Neural progenitor cell (in vitro differentiated cells): ENCODE results near the gene MRNIP. TPM values are rescaled to one million over a fixed set of nuclear protein-coding genes. Genes with fewer than 3 reads are reported as not detected.
"Not testable (repeated sequence)": the region's sequence is repeated elsewhere in the genome, so short reads cannot be mapped to it uniquely, and the experiment has no call there.

Source experiments
- DNase-seq: peaks from one replicate; pipeline ENCODE4 v3.0.0-alpha.2; 2016; ENCODE audit warnings: low spot score
- H2AFZ ChIP-seq: fragments of 200-600 bp; sonication (generic); replicated peaks from 2 replicates; pipeline ENCODE4 v1.6.1; 2016; ENCODE audit warnings: antibody characterized with exemption
- H3F3A ChIP-seq: fragments of 200-600 bp; sonication (generic); 2 replicates; pipeline ENCODE4 v1.6.1; 2016; ENCODE audit warnings: antibody characterized with exemption, low read depth
- H3K27ac ChIP-seq: fragments of 200-600 bp; sonication (generic); 2 replicates; pipeline ENCODE4 v1.5.1; 2016; ENCODE audit warnings: mild to moderate bottlenecking
- H3K27me3 ChIP-seq: fragments of 200-600 bp; sonication (generic); 2 replicates; pipeline ENCODE4 v1.6.1; 2016; ENCODE audit warnings: mild to moderate bottlenecking, moderate library complexity
- H3K36me3 ChIP-seq: fragments of 200-600 bp; sonication (generic); 2 replicates; pipeline ENCODE4 v1.5.1; 2016
- H3K4me1 ChIP-seq: fragments of 200-600 bp; sonication (generic); 2 replicates; pipeline ENCODE4 v1.6.1; 2016; ENCODE audit warnings: mixed run types
- H3K4me2 ChIP-seq: fragments of 200-600 bp; sonication (generic); 2 replicates; pipeline ENCODE4 v1.6.1; 2016
- H3K4me3 ChIP-seq: fragments of 200-600 bp; sonication (generic); 2 replicates; pipeline ENCODE4 v1.5.1; 2016
- H3K79me2 ChIP-seq: fragments of 200-600 bp; sonication (generic); 2 replicates; pipeline ENCODE4 v1.6.1; 2016; ENCODE audit warnings: low read depth
- H3K9ac ChIP-seq: fragments of 200-600 bp; sonication (generic); 2 replicates; pipeline ENCODE4 v1.6.1; 2016
- H3K9me3 ChIP-seq: fragments of 200-600 bp; sonication (generic); 2 replicates; pipeline ENCODE4 v1.5.1; 2016; ENCODE audit warnings: low read depth
- H4K20me1 ChIP-seq: fragments of 200-600 bp; sonication (generic); 2 replicates; pipeline ENCODE4 v1.6.1; 2016; ENCODE audit warnings: low read depth
- H3K27ac Mint-ChIP-seq: 3 replicates; pipeline ENCODE4 v1.8.0; 2021; ENCODE audit warnings: mixed read lengths
- H3K27me3 Mint-ChIP-seq: 2 replicates; pipeline ENCODE4 v1.8.0; 2022; ENCODE audit warnings: low read depth, mild to moderate bottlenecking, inconsistent platforms, moderate library complexity, mixed read lengths; ENCODE audit not compliant: insufficient read depth
- H3K36me3 Mint-ChIP-seq: 3 replicates; pipeline ENCODE4 v1.8.0; 2021; ENCODE audit warnings: mixed read lengths
- H3K4me1 Mint-ChIP-seq: 3 replicates; pipeline ENCODE4 v1.8.0; 2021; ENCODE audit warnings: mixed read lengths
- H3K4me3 Mint-ChIP-seq: 3 replicates; pipeline ENCODE4 v1.8.0; 2021; ENCODE audit warnings: mild to moderate bottlenecking, moderate library complexity, mixed read lengths
- H3K9me3 Mint-ChIP-seq: 3 replicates; pipeline ENCODE4 v1.8.0; 2020; ENCODE audit warnings: mixed read lengths
- CTCF ChIP-seq: fragments of 200-600 bp; sonication (generic); IDR thresholded peaks from 2 replicates; pipeline ENCODE4 v1.5.1; 2017; ENCODE audit warnings: antibody characterized with exemption, mild to moderate bottlenecking
- EZH2 ChIP-seq: fragments of 200-600 bp; sonication (generic); IDR thresholded peaks from 2 replicates; pipeline ENCODE4 v1.6.1; 2017; ENCODE audit warnings: antibody characterized with exemption, mild to moderate bottlenecking, moderate library complexity
- EZH2phosphoT487 ChIP-seq: fragments of 200-600 bp; sonication (generic); IDR thresholded peaks from 2 replicates; pipeline ENCODE4 v1.6.1; 2017; ENCODE audit warnings: antibody characterized with exemption
- total RNA-seq: library from RNA; depleted of rRNA; stranded (reverse); fragments of >200 nt; gene quantifications from 2 replicates; pipeline ENCODE4 v1.2.3, GENCODE V29; 2015; ENCODE audit warnings: low replicate concordance

MRNIP gene
- total RNA-seq, 1 donor from 2014 or later = 68.5 TPM

GRCh38 chr5:179793468-179794139, 65.0 kb downstream of the MRNIP start, which contains the start of gene LTC4S:
Gene LTC4S (plus strand): TSS chr5:179793986. CDS start chr5:179794081, 95 bp downstream.
- no peak within 1 kb of the TSS for H3K9ac ChIP-seq
- Mint-ChIP-seq H3K4me1 (peaks cover 3% of the 10 kb centered on the region), H3K4me3 (peak within 1 kb of the TSS; percentile 80), H3K9me3 (peaks cover 2% of the 10 kb centered on the region), H3K27me3 (peaks cover 20% of the 10 kb centered on the region), H3K36me3 (peaks cover 8% of the 10 kb centered on the region), H3K27ac (no peak within 1 kb of the TSS)
- no peak within 1 kb of the TSS for H3K4me3 ChIP-seq
- no peak for TF ChIP-seq CTCF
- TF ChIP-seq EZH2 = no peak
- no peak for TF ChIP-seq EZH2phosphoT487
- H4K20me1 ChIP-seq = peaks cover 13% of the 10 kb centered on the region
- no peaks in the 10 kb centered on the region for H3K9me3 ChIP-seq
- H3K27ac ChIP-seq = no peak within 1 kb of the TSS
- H3K4me1 ChIP-seq = no peaks in the 10 kb centered on the region
- DNase-seq = no peak
- H2AFZ ChIP-seq = no peak within 1 kb of the TSS
- H3K4me2 ChIP-seq = no peak within 1 kb of the TSS
- H3F3A ChIP-seq = peaks cover 21% of the 10 kb centered on the region
- no peaks in the 10 kb centered on the region for H3K36me3 ChIP-seq
- peaks cover 20% of the 10 kb centered on the region for H3K27me3 ChIP-seq
- no peaks in the 10 kb centered on the region for H3K79me2 ChIP-seq

- no peak overlapping the region for H3K27ac Mint-ChIP-seq
- Histone ChIP-seq H3K27me3 (peaks cover 20% of the 10 kb centered on the region), H3K9ac (no peak overlapping the region), H3K79me2 (no peaks in the 10 kb centered on the region), H3K9me3 (no peaks in the 10 kb centered on the region), H2AFZ (no peak overlapping the region), H3K36me3 (no peaks in the 10 kb centered on the region), H3K27ac (no peak overlapping the region), H3K4me1 (no peaks in the 10 kb centered on the region), H3K4me2 (no peak overlapping the region), H3F3A (peaks cover 21% of the 10 kb centered on the region), H4K20me1 (peaks cover 13% of the 10 kb centered on the region), H3K4me3 (no peak overlapping the region)
- peaks cover 2% of the 10 kb centered on the region for H3K9me3 Mint-ChIP-seq
- no peak overlapping the region for H3K4me3 Mint-ChIP-seq
- peaks cover 12% of the 10 kb centered on the region for H3K36me3 Mint-ChIP-seq
- peaks cover 3% of the 10 kb centered on the region for H3K4me1 Mint-ChIP-seq
- no peak for DNase-seq
- H3K27me3 Mint-ChIP-seq = peaks cover 19% of the 10 kb centered on the region
- TF ChIP-seq CTCF (no peak), EZH2 (no peak), EZH2phosphoT487 (no peak)
These were observed 65.8 kb downstream of the MRNIP start for GRCh38 chr5:179792612-179793467.

GRCh38 chr5:179791881-179792611, 66.6 kb downstream of the MRNIP start:
- TF ChIP-seq CTCF (no peak), EZH2 (no peak), EZH2phosphoT487 (no peak)
- H3K4me3 Mint-ChIP-seq = no peak overlapping the region
- no peak overlapping the region for H3K4me3 ChIP-seq

GRCh38 chr5:179789278-179789677, 69.3 kb downstream of the MRNIP start:
- not testable (repeated sequence) for H3K4me1 ChIP-seq, H3K4me3 ChIP-seq, H3K27ac Mint-ChIP-seq, H3K4me1 Mint-ChIP-seq, H3K4me3 Mint-ChIP-seq, H3K9ac ChIP-seq, H3F3A ChIP-seq, H3K79me2 ChIP-seq, H3K36me3 ChIP-seq, H3K27ac ChIP-seq, H4K20me1 ChIP-seq, H3K9me3 Mint-ChIP-seq, H3K9me3 ChIP-seq, H3K36me3 Mint-ChIP-seq, DNase-seq, H3K27me3 Mint-ChIP-seq, H3K4me2 ChIP-seq, H3K27me3 ChIP-seq, H2AFZ ChIP-seq

More at GRCh38 chr5:179791881-179792611, 66.6 kb downstream of the MRNIP start:
- Histone ChIP-seq H3K27me3 (peaks cover 20% of the 10 kb centered on the region), H3K9ac (no peak overlapping the region), H2AFZ (no peak overlapping the region), H3K4me1 (no peaks in the 10 kb centered on the region), H3K27ac (no peak overlapping the region), H3K4me2 (no peak overlapping the region), H4K20me1 (peaks cover 11% of the 10 kb centered on the region), H3F3A (peaks cover 21% of the 10 kb centered on the region), H3K9me3 (no peaks in the 10 kb centered on the region), H3K36me3 (no peaks in the 10 kb centered on the region), H3K79me2 (no peaks in the 10 kb centered on the region)
- Mint-ChIP-seq H3K9me3 (peaks cover 2% of the 10 kb centered on the region), H3K27ac (peak overlapping the region; percentile 21), H3K4me1 (peaks cover 3% of the 10 kb centered on the region), H3K27me3 (peaks cover 16% of the 10 kb centered on the region), H3K36me3 (peaks cover 9% of the 10 kb centered on the region)
- DNase-seq = no peak
